Prostate gland (tissue), 2 donors: ENCODE data around the gene CHRDL1.

Source experiments
- POLR2A ChIP-seq: fragments of 450-650 bp; IDR thresholded peaks from one replicate; pipeline ENCODE4 v1.6.1; 2016; ENCODE audit warnings: antibody characterized with exemption, mild to moderate bottlenecking
- POLR2AphosphoS5 ChIP-seq: sonication (generic); formaldehyde crosslinking; IDR thresholded peaks from one replicate; pipeline ENCODE4 v1.6.1; 2017; ENCODE audit warnings: antibody characterized with exemption
- TF ChIP-seq, protein P1 (sequence below), 4 experiments: fragments of 200-600 bp in 2 of 4; fragments of 450-650 bp in 2 of 4; sonication (generic) in 2 of 4; IDR thresholded peaks; 1 replicate in 3 of 4; 2 replicates in 1 of 4; pipeline ENCODE4 v1.5.1; 2016 to 2019; ENCODE audit warnings: antibody characterized with exemption in 4 of 4, mild to moderate bottlenecking in 2 of 4, moderate library complexity in 2 of 4

DNA sequence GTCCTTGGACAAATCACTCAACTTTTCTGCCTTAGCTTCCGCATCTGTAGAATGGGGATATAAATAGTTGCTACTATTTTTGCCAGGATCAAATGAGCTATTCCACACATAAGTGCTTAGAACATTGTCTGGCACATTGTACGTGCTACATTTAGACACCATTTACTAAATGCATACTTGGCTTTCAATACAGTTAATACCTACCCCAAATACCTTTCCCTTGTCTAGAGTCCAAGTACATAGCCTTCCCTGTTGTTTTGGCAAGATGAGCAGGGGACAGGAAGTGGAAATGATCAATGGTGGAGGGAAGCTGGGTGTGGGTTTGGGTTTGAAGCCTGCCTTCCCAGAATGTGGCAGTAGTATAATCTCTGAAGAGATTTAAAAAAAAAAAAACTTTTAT lies 82.0 kb downstream of the CHRDL1 start:
- TF ChIP-seq, protein P1, sequence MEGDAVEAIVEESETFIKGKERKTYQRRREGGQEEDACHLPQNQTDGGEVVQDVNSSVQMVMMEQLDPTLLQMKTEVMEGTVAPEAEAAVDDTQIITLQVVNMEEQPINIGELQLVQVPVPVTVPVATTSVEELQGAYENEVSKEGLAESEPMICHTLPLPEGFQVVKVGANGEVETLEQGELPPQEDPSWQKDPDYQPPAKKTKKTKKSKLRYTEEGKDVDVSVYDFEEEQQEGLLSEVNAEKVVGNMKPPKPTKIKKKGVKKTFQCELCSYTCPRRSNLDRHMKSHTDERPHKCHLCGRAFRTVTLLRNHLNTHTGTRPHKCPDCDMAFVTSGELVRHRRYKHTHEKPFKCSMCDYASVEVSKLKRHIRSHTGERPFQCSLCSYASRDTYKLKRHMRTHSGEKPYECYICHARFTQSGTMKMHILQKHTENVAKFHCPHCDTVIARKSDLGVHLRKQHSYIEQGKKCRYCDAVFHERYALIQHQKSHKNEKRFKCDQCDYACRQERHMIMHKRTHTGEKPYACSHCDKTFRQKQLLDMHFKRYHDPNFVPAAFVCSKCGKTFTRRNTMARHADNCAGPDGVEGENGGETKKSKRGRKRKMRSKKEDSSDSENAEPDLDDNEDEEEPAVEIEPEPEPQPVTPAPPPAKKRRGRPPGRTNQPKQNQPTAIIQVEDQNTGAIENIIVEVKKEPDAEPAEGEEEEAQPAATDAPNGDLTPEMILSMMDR (IDR thresholded peaks at IDR 0.05): no peak
- TF ChIP-seq POLR2A (no peak), POLR2AphosphoS5 (no peak)
